Trophoblast cell (in vitro differentiated cells and primary cell): ENCODE results near the gene SMG6.

ENCODE experiments used
- DNase-seq, 2 donors: peaks; one replicate each; pipeline ENCODE4 v3.0.0-alpha.2; 2016
- H2AFZ ChIP-seq: 2 replicates; pipeline ENCODE4 v1.6.1; 2013; ENCODE audit warnings: low read length, moderate library complexity, mild to moderate bottlenecking; ENCODE audit not compliant: insufficient read depth, poor library complexity
- H2AK5ac ChIP-seq: 2 replicates; pipeline ENCODE4 v1.6.1; 2013; ENCODE audit warnings: mild to moderate bottlenecking, low read length
- H2BK120ac ChIP-seq: 2 replicates; pipeline ENCODE4 v1.6.1; 2013; ENCODE audit warnings: low read length, mild to moderate bottlenecking, moderate library complexity; ENCODE audit not compliant: insufficient read depth, poor library complexity
- H2BK12ac ChIP-seq: 2 replicates; pipeline ENCODE4 v1.6.1; 2013; ENCODE audit warnings: mild to moderate bottlenecking, low read length, moderate library complexity
- H2BK5ac ChIP-seq: 2 replicates; pipeline ENCODE4 v1.6.1; 2013; ENCODE audit warnings: low read length, low read depth, moderate library complexity, mild to moderate bottlenecking; ENCODE audit not compliant: poor library complexity
- H3K14ac ChIP-seq: 2 replicates; pipeline ENCODE4 v1.6.1; 2013; ENCODE audit warnings: mild to moderate bottlenecking, low read length
- H3K18ac ChIP-seq: 2 replicates; pipeline ENCODE4 v1.6.1; 2013; ENCODE audit warnings: mild to moderate bottlenecking, low read length
- H3K23ac ChIP-seq: 2 replicates; pipeline ENCODE4 v1.6.1; 2013; ENCODE audit warnings: low read length
- H3K27ac ChIP-seq: 2 replicates; pipeline ENCODE4 v1.5.1; 2013; ENCODE audit warnings: low read depth, mild to moderate bottlenecking, inconsistent platforms, low read length, moderate library complexity
- H3K27me3 ChIP-seq: 2 replicates; pipeline ENCODE4 v1.6.1; 2013; ENCODE audit warnings: inconsistent platforms, mild to moderate bottlenecking, low read length, moderate library complexity; ENCODE audit not compliant: insufficient read depth
- H3K36me3 ChIP-seq, 2 experiments: 1 replicate in 1 of 2; 2 replicates in 1 of 2; pipeline ENCODE4 v1.6.1; 2013; ENCODE audit warnings: low read length in 2 of 2, mild to moderate bottlenecking in 2 of 2, moderate library complexity in 1 of 2; ENCODE audit not compliant: insufficient read depth in 2 of 2, control insufficient read depth in 1 of 2
- H3K4ac ChIP-seq: 2 replicates; pipeline ENCODE4 v1.6.1; 2013; ENCODE audit warnings: low read depth, mild to moderate bottlenecking, low read length, moderate library complexity
- H3K4me1 ChIP-seq, 2 experiments: 1 replicate in 1 of 2; 2 replicates in 1 of 2; pipeline ENCODE4 v1.6.1; 2013; ENCODE audit warnings: low read length in 2 of 2, mild to moderate bottlenecking in 2 of 2, moderate library complexity in 1 of 2; ENCODE audit not compliant: insufficient read depth in 2 of 2, control insufficient read depth in 1 of 2
- H3K4me2 ChIP-seq: 2 replicates; pipeline ENCODE4 v1.6.1; 2013; ENCODE audit warnings: inconsistent platforms, mild to moderate bottlenecking, low read length, moderate library complexity
- H3K4me3 ChIP-seq: 2 replicates; pipeline ENCODE4 v1.5.1; 2013; ENCODE audit warnings: mild to moderate bottlenecking, low read depth, low read length, inconsistent platforms
- H3K79me1 ChIP-seq: one replicate; pipeline ENCODE4 v1.6.1; 2013; ENCODE audit warnings: low read length
- H3K79me2 ChIP-seq: 2 replicates; pipeline ENCODE4 v1.6.1; 2013; ENCODE audit warnings: low read length, mild to moderate bottlenecking; ENCODE audit not compliant: control insufficient read depth, insufficient read depth, poor library complexity
- H3K9ac ChIP-seq: 2 replicates; pipeline ENCODE4 v1.6.1; 2013; ENCODE audit warnings: mild to moderate bottlenecking, low read length
- H3K9me3 ChIP-seq: 2 replicates; pipeline ENCODE4 v1.6.1; 2013; ENCODE audit warnings: low read depth, mild to moderate bottlenecking, control low read depth, inconsistent platforms, low read length; ENCODE audit not compliant: insufficient read depth
- H4K12ac ChIP-seq: 2 replicates; pipeline ENCODE4 v1.6.1; 2013; ENCODE audit warnings: low read depth, mild to moderate bottlenecking, low read length, moderate library complexity
- H4K8ac ChIP-seq: 2 replicates; pipeline ENCODE4 v1.6.1; 2013; ENCODE audit warnings: low read depth, mild to moderate bottlenecking, low read length, moderate library complexity
- H4K91ac ChIP-seq: one replicate; pipeline ENCODE4 v1.6.1; 2013; ENCODE audit warnings: low read depth, mild to moderate bottlenecking, low read length, moderate library complexity
- WGBS: extraction: QIAGEN DNeasy Blood & Tissue Kit; methylation state at CpG from one replicate; pipeline ENCODE4 v1.1.7; 2013; ENCODE audit warnings: missing lambda C conversion rate; ENCODE audit not compliant: insufficient read length, insufficient coverage; ENCODE audit errors: extremely low coverage; 5-methylcytosine and 5-hydroxymethylcytosine counted together

The SMG6 gene

DNA sequence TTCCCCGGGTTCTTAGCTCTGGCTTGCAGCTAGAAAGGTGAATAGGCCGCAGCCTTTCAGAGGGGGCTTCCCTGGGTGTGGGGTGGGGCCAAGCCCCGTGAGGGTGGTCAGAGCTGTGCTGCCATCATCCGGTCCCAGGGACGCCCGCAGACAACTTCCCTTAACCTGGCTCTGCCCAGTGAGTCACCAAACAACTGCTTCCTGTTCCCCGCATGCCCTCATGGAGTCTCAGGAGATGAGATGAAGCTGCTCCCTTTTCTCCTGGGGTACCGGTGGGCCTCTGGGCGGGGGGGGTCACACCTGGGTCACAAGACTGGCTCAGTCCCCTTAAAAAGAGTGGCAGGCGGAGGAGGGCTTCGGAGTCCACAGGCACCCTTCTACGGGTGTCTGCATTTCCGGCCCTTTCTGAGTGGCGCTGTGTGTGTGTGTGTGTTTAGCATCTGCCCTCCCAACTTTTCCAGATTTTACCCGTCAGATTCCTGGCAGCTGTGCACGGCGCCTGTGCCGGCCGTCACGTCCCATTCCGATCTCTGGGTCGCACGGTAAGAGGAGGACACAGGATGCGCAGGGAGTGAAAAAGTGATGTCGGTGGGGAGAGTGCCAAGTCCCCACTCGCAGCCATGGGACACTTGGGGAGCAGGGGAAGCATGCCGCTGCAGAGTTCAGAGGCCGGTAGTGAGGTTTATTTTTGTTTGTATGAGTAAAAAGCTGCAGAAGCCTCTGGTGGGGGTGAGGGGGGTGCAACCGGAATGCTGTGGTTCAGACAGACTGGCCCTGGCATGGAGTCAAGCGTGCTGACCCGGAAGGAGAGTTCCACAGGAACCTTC is 231.9 kb downstream of the SMG6 start:
- Histone ChIP-seq H3K18ac (no peak overlapping the region), H4K8ac (peak overlapping the region; percentile 24), H4K12ac (no peak overlapping the region), H3K27ac (no peak overlapping the region), H2AK5ac (no peak overlapping the region), H3K4me2 (no peak overlapping the region), H3K23ac (no peak overlapping the region), H3K79me1 (peaks cover 28% of the 10 kb centered on the region), H3K4ac (no peak overlapping the region), H3K79me2 (peaks cover 7% of the 10 kb centered on the region), H3K9me3 (no peaks in the 10 kb centered on the region), H3K36me3 (peaks cover 4 to 18% of the 10 kb centered on the region in 2 experiments), H2BK120ac (no peak overlapping the region), H2BK5ac (no peak overlapping the region), H2BK12ac (peak overlapping the region; percentile 47), H3K4me3 (no peak overlapping the region), H3K9ac (no peak overlapping the region), H2AFZ (no peak overlapping the region), H3K4me1 (peaks cover 41 to 47% of the 10 kb centered on the region in 2 experiments), H3K14ac (no peak overlapping the region), H3K27me3 (no peaks in the 10 kb centered on the region), H4K91ac (no peak overlapping the region)
- peak; percentile 46 to 58 for DNase-seq
- no CpG with 5 or more reads among the region's 31 CpGs for WGBS

- no peak overlapping the region for H2AFZ ChIP-seq
- no peak overlapping the region for H2BK120ac ChIP-seq
- peak in 1 of 2 donors; percentile 11 for DNase-seq
- H3K4me1 ChIP-seq: peaks cover 41 to 48% of the 10 kb centered on the region in 2 experiments
- H3K9me3 ChIP-seq: no peaks in the 10 kb centered on the region
- no peak overlapping the region for H2BK5ac ChIP-seq
- H3K4ac ChIP-seq: no peak overlapping the region
- H3K14ac ChIP-seq: no peak overlapping the region
- H3K23ac ChIP-seq: no peak overlapping the region
- no peak overlapping the region for H4K8ac ChIP-seq
- peak overlapping the region; percentile 47 for H2BK12ac ChIP-seq
- no peaks in the 10 kb centered on the region for H3K27me3 ChIP-seq
- no peak overlapping the region for H3K4me2 ChIP-seq
- H4K12ac ChIP-seq: no peak overlapping the region
- peaks cover 27% of the 10 kb centered on the region for H3K79me1 ChIP-seq
- no peak overlapping the region for H3K18ac ChIP-seq
- H3K79me2 ChIP-seq: peaks cover 9% of the 10 kb centered on the region
- no peak overlapping the region for H3K9ac ChIP-seq
- no peak overlapping the region for H3K27ac ChIP-seq
- peaks cover 5 to 18% of the 10 kb centered on the region in 2 experiments for H3K36me3 ChIP-seq
- no peak overlapping the region for H3K4me3 ChIP-seq
- H2AK5ac ChIP-seq: no peak overlapping the region
- no CpG with 5 or more reads among the region's 6 CpGs for WGBS
- H4K91ac ChIP-seq: no peak overlapping the region
These were observed 232.6 kb downstream of the SMG6 start for GRCh38 chr17:2071024-2071385.

DNA sequence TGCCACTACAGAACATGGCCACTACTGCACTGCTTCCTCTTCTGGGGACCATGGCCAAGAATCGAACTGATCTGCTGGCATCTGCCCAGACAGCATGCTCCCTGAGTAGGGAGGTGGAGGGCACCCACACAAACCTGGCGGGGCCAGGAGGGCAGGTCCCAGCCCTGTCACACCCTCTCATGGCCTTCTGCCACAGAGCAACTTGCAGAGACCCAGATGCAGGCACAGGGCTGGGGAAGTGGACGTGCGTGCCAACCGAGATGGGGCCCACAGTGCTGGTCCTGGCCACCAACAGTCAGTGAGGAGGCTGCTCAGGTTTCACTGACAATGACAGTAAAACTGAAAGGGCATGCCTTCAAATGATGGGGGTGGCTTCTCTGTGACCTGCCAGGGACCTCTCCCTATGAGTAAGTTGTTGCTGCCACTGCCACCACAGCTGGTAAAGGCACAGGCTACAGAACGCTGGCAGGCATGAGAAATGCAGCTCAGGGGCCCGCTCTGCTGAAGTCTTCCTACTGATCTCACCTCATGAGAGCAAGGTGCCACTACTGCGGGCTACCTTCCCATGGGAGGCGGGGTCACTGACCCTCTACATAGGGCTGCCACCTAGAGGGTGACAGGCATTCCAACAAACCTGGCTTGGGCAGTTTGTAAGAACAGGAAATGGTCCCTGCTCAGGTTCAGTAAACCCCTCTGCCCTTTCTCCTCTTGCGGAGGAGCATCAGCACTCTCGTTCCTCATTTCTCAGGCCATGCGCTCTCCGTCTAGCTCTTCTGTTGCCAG is 233.2 kb downstream of the SMG6 start:
- no peaks in the 10 kb centered on the region for H3K9me3 ChIP-seq
- no peak overlapping the region for H3K4me2 ChIP-seq
- no peak overlapping the region for H3K4ac ChIP-seq
- H3K4me1 ChIP-seq: peaks cover 41 to 48% of the 10 kb centered on the region in 2 experiments
- WGBS: no CpG with 5 or more reads among the region's 13 CpGs
- H2AK5ac ChIP-seq: no peak overlapping the region
- H2BK12ac ChIP-seq: no peak overlapping the region
- H2BK5ac ChIP-seq: no peak overlapping the region
- H2AFZ ChIP-seq: no peak overlapping the region
- peaks cover 26% of the 10 kb centered on the region for H3K79me1 ChIP-seq
- peaks cover 7 to 18% of the 10 kb centered on the region in 2 experiments for H3K36me3 ChIP-seq
- H3K18ac ChIP-seq: no peak overlapping the region
- peak in 1 of 2 donors; percentile 31 for DNase-seq
- H4K12ac ChIP-seq: no peak overlapping the region
- H4K91ac ChIP-seq: no peak overlapping the region
- no peaks in the 10 kb centered on the region for H3K27me3 ChIP-seq
- peaks cover 9% of the 10 kb centered on the region for H3K79me2 ChIP-seq
- H4K8ac ChIP-seq: no peak overlapping the region
- H3K14ac ChIP-seq: no peak overlapping the region
- H3K4me3 ChIP-seq: no peak overlapping the region
- no peak overlapping the region for H3K23ac ChIP-seq
- no peak overlapping the region for H3K27ac ChIP-seq
- no peak overlapping the region for H2BK120ac ChIP-seq
- no peak overlapping the region for H3K9ac ChIP-seq

DNA sequence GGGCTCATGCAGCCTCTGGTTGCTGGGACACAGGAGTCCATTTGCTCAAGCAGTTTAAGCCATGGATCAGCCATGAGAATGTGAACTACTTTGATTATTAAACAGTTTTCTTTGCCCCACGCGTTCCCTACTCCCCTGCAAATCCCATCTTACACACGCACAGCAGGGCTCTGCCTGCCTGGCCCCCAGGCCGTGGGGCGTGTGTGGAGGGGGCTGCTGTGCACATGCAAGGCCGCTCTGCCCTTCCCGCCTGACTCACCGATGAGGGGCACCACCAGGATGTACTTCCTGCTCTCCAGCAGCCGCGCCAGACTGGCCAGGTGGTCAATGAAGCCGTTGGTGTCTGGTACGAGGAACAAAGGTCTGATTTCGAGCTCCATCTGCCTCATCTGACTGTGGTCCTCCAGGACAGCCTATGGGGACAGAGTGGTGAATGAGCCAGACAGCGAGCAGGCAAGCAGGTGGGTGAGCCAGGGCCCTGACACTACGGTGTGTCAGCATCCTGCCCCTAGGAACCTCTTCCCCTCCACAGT is 235.0 kb downstream of the SMG6 start:
- DNase-seq: no peak
- peak overlapping the region; percentile 74 for H3K27ac ChIP-seq
- peaks cover 25% of the 10 kb centered on the region for H3K79me1 ChIP-seq
- no peak overlapping the region for H2AFZ ChIP-seq
- no peak overlapping the region for H3K4me3 ChIP-seq
- H3K23ac ChIP-seq: no peak overlapping the region
- H2BK12ac ChIP-seq: no peak overlapping the region
- H4K8ac ChIP-seq: no peak overlapping the region
- peak overlapping the region; percentile 89 for H4K91ac ChIP-seq
- H3K4ac ChIP-seq: no peak overlapping the region
- no peaks in the 10 kb centered on the region for H3K27me3 ChIP-seq
- H2BK120ac ChIP-seq: no peak overlapping the region
- no peak overlapping the region for H4K12ac ChIP-seq
- H3K4me1 ChIP-seq: peaks cover 43 to 54% of the 10 kb centered on the region in 2 experiments
- no peak overlapping the region for H2AK5ac ChIP-seq
- no peak overlapping the region for H3K9ac ChIP-seq
- no peak overlapping the region for H3K18ac ChIP-seq
- H3K36me3 ChIP-seq: peaks cover 16 to 26% of the 10 kb centered on the region in 2 experiments
- H3K79me2 ChIP-seq: peaks cover 9% of the 10 kb centered on the region
- no peaks in the 10 kb centered on the region for H3K9me3 ChIP-seq
- no CpG with 5 or more reads among the region's 15 CpGs for WGBS
- no peak overlapping the region for H2BK5ac ChIP-seq
- H3K4me2 ChIP-seq: no peak overlapping the region
- H3K14ac ChIP-seq: no peak overlapping the region
